Esophagus muscularis mucosa (tissue), 4 donors: ENCODE measurements around the gene SUGP2. TPM values are rescaled to one million over a fixed set of nuclear protein-coding genes. Genes with fewer than 3 reads are reported as not detected.

Experiments used
- DNase-seq: peaks from one replicate; pipeline ENCODE4 v3.0.0-alpha.2; 2017; ENCODE audit errors: extremely low spot score
- H3K27ac ChIP-seq, 4 donors: fragments of 200-600 bp; sonication (generic); replicated peaks in 1 of 4; 1 replicate in 3 of 4; 2 replicates in 1 of 4; pipeline ENCODE4 v1.5.1; 2016 to 2019; ENCODE audit warnings: mild to moderate bottlenecking in 1 of 4
- H3K27me3 ChIP-seq, 4 donors: fragments of 200-600 bp; sonication (generic); one replicate each; pipeline versions ENCODE4 v1.5.1 to v1.6.0; 2016 to 2019
- H3K36me3 ChIP-seq, 4 donors: fragments of 200-600 bp; sonication (generic); one replicate each; pipeline ENCODE4 v1.5.1; 2016 to 2019
- H3K4me1 ChIP-seq, 4 donors: fragments of 200-600 bp; sonication (generic); one replicate each; pipeline ENCODE4 v1.5.1; 2016 to 2019
- H3K4me3 ChIP-seq, 4 donors: fragments of 200-600 bp; sonication (generic); 1 replicate in 2 of 4; 2 replicates in 2 of 4; pipeline ENCODE4 v1.5.1; 2016 to 2019; ENCODE audit warnings: mild to moderate bottlenecking in 4 of 4, moderate library complexity in 1 of 4
- H3K9me3 ChIP-seq, 4 donors: fragments of 200-600 bp; sonication (generic); 1 replicate in 3 of 4; 2 replicates in 1 of 4; pipeline ENCODE4 v1.5.1; 2016 to 2019
- CTCF ChIP-seq, 3 experiments: fragments of 200-600 bp in 2 of 3; fragments of 450-650 bp in 1 of 3; sonication (generic) in 2 of 3; IDR thresholded peaks; one replicate each; pipeline ENCODE4 v1.5.1; 2017 to 2019; ENCODE audit warnings: antibody characterized with exemption in 3 of 3, mild to moderate bottlenecking in 2 of 3, moderate library complexity in 1 of 3
- EP300 ChIP-seq: sonication (generic); formaldehyde crosslinking; IDR thresholded peaks from one replicate; pipeline ENCODE4 v1.6.1; 2017; ENCODE audit warnings: antibody characterized with exemption
- POLR2A ChIP-seq: fragments of 450-650 bp; IDR thresholded peaks from one replicate; pipeline ENCODE4 v1.6.1; 2017; ENCODE audit warnings: antibody characterized with exemption, moderate library complexity, mild to moderate bottlenecking, low read depth
- POLR2AphosphoS5 ChIP-seq, 2 donors: sonication (generic); formaldehyde crosslinking; IDR thresholded peaks; one replicate each; pipeline ENCODE4 v1.6.1; 2017; ENCODE audit warnings: antibody characterized with exemption in 2 of 2
- WGBS: methylation state at CpG from one replicate; pipeline ENCODE4 v1.1.5; 2018; 5-methylcytosine and 5-hydroxymethylcytosine counted together
- intact Hi-C: fragments of 100-400 bp; cut with DNase I; formaldehyde crosslinking; loops from one replicate; pipeline ENCODE4 v1.15.1; 2023
- total RNA-seq, 4 donors: library from RNA; depleted of rRNA; stranded (reverse); fragments of >200 nt; gene quantifications; one replicate each; pipeline versions ENCODE4 v1.1.0 to v1.2.1, GENCODE V29; 2016

SUGP2 gene
- total RNA-seq: 10 to 100 TPM; 23.1 to 45.7 (median 32.0) TPM

- peaks cover 9 to 32% (median 25%) of the 10 kb centered on the region in 4 donors for H3K36me3 ChIP-seq
- TF ChIP-seq POLR2A (no peak), EP300 (no peak), POLR2AphosphoS5 (IDR thresholded peaks at IDR 0.05) (peak; percentile 53 to 78), CTCF (IDR thresholded peaks at IDR 0.05) (no peak)
- WGBS: under 1% methylated on average over 46 of the region's 94 CpGs
- H3K27ac ChIP-seq: peak within 1 kb of the TSS; percentile 93 to 100 (median 98)
- peak within 1 kb of the TSS; percentile 95 to 99 (median 96) for H3K4me3 ChIP-seq
- H3K27me3 ChIP-seq: no peaks in the 10 kb centered on the region
- peaks cover 28 to 50% (median 40%) of the 10 kb centered on the region in 4 donors for H3K4me1 ChIP-seq
- peak; percentile 96 for DNase-seq
- no peaks in the 10 kb centered on the region for H3K9me3 ChIP-seq
- intact Hi-C loops: no loop called here
Measured at GRCh38 chr19:19033426-19034203, at the start of gene SUGP2, which contains the start of gene ARMC6. Gene SUGP2 (minus strand): TSS chr19:19033517. CDS start chr19:19031071, 2,446 bp downstream. Gene ARMC6 (plus strand): TSS chr19:19033603. CDS start chr19:19034210, 607 bp downstream.

DNA sequence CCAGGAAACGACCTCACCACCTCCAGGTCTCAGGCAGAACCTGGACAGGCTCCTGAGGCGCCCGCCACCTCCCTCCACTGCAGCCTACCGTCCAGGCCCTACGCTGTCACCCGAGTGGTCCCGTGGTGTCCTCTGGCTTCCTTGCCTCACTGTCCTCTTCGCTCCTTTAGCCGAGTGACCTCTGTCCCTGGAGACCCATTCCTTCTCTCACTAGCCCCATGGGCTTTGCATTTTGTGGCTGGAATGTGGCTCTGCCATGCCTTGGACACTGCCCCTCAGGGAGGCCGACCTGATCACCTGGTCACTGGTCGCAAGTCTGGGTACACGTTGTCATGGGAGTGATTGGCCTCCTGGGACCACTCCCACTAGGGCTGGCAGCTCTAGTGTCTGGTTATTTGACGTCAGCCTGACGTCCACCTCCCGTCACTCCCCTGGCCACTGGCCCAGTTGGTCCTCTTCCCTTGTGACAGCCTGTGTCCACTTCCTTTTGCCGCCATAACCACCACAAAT lies 48.4 kb upstream of the SUGP2 start:
- H3K4me3 ChIP-seq: no peak overlapping the region
- peaks cover 0 to 4% (median 0%) of the 10 kb centered on the region in 4 donors for H3K4me1 ChIP-seq
- no peaks in the 10 kb centered on the region for H3K9me3 ChIP-seq
- peaks cover 0 to 33% (median 10%) of the 10 kb centered on the region in 4 donors for H3K36me3 ChIP-seq
- intact Hi-C loops: no loop called here
- 82% methylated on average over 16 of the region's 16 CpGs for WGBS
- no peaks in the 10 kb centered on the region for H3K27me3 ChIP-seq
- TF ChIP-seq EP300: no peak
- TF ChIP-seq CTCF (IDR thresholded peaks at IDR 0.05): no peak
- no peak for TF ChIP-seq POLR2A
- no peak for TF ChIP-seq POLR2AphosphoS5 (IDR thresholded peaks at IDR 0.05)
- DNase-seq: no peak
- no peak overlapping the region for H3K27ac ChIP-seq

GRCh38 chr19:19079571-19079970 lies 46.3 kb upstream of the SUGP2 start:
- TF ChIP-seq POLR2AphosphoS5 (IDR thresholded peaks at IDR 0.05) (no peak), EP300 (no peak), POLR2A (no peak), CTCF (IDR thresholded peaks at IDR 0.05) (no peak)
- DNase-seq: no peak
- H3K27me3 ChIP-seq: no peaks in the 10 kb centered on the region
- H3K4me1 ChIP-seq: peaks cover 0 to 4% (median 0%) of the 10 kb centered on the region in 4 donors
- WGBS: 100% methylated on average over 1 of the region's 1 CpG
- no peak overlapping the region for H3K4me3 ChIP-seq
- no peaks in the 10 kb centered on the region for H3K9me3 ChIP-seq
- H3K36me3 ChIP-seq: peaks cover 0 to 46% (median 12%) of the 10 kb centered on the region in 4 donors
- H3K27ac ChIP-seq: no peak overlapping the region
- intact Hi-C loops: no loop called here

- no peak for DNase-seq
- Histone ChIP-seq H3K9me3 (no peaks in the 10 kb centered on the region), H3K4me1 (peaks cover 0 to 2% (median 0%) of the 10 kb centered on the region in 4 donors), H3K4me3 (no peak overlapping the region), H3K27me3 (no peaks in the 10 kb centered on the region), H3K36me3 (peaks cover 0 to 45% (median 10%) of the 10 kb centered on the region in 4 donors), H3K27ac (no peak overlapping the region)
- intact Hi-C loops: no loop called here
- 92% methylated on average over 6 of the region's 6 CpGs for WGBS
- TF ChIP-seq POLR2A: no peak
- TF ChIP-seq EP300: no peak
- no peak for TF ChIP-seq CTCF (IDR thresholded peaks at IDR 0.05)
- TF ChIP-seq POLR2AphosphoS5 (IDR thresholded peaks at IDR 0.05): no peak
Measured at GRCh38 chr19:19078801-19079200, 45.5 kb upstream of the SUGP2 start.
